ENCODE results near the gene WFDC1. TPM values are rescaled to one million over a fixed set of nuclear protein-coding genes. Genes with fewer than 3 reads are reported as not detected.

The WFDC1 gene
- total RNA-seq, 1 donor from 2014 or later: 0.14 TPM

- no peaks in the 10 kb centered on the region for H3K9me3 Mint-ChIP-seq
- H3K27ac Mint-ChIP-seq (ENCODE audit: unreplicated experiment): no peak overlapping the region
- no peak for DNase-seq (ENCODE audit: low read depth, low spot score)
- H3K4me3 Mint-ChIP-seq: no peak overlapping the region
- no peaks in the 10 kb centered on the region for H3K36me3 Mint-ChIP-seq (ENCODE audit: low read depth)
- TF ChIP-seq CTCF (conservative IDR thresholded peaks at IDR 0.05): no peak
- H3K27me3 Mint-ChIP-seq (ENCODE audit: low read depth): peaks cover 3% of the 10 kb centered on the region
- H3K4me1 Mint-ChIP-seq: peaks cover 46% of the 10 kb centered on the region
Observed at GRCh38 chr16:84355149-84355548, 60.5 kb downstream of the WFDC1 start.

DNA sequence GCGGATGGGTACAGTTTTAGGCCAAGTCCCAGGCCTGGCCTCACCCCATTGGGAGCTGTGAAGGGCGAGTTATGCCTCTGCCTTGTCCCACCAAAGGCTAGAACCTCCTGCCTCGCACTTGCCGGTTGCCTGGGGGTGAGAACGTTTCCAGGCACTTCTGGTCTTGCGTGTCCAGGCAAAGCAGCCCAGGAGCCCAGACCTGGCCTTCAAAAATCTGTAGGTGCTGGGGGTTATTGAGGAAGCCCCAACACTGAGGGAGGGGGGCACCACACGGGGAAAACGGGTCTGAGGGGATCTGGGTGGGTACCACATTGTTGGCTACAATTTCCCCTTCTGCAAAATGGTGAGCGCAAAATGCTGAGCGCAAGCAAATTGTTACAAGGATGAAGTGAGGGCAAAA, 61.5 kb downstream of the WFDC1 start:
- Mint-ChIP-seq H3K27ac (ENCODE audit: unreplicated experiment) (peak overlapping the region; percentile 70), H3K36me3 (ENCODE audit: low read depth) (no peaks in the 10 kb centered on the region), H3K9me3 (no peaks in the 10 kb centered on the region), H3K27me3 (ENCODE audit: low read depth) (peaks cover 3% of the 10 kb centered on the region), H3K4me3 (peak overlapping the region; percentile 44), H3K4me1 (peaks cover 51% of the 10 kb centered on the region)
- no peak for TF ChIP-seq CTCF (conservative IDR thresholded peaks at IDR 0.05)
- no peak for DNase-seq (ENCODE audit: low read depth, low spot score)

- Mint-ChIP-seq H3K27ac (ENCODE audit: unreplicated experiment) (peak overlapping the region; percentile 70), H3K4me1 (peaks cover 51% of the 10 kb centered on the region), H3K27me3 (ENCODE audit: low read depth) (peaks cover 3% of the 10 kb centered on the region), H3K4me3 (peak overlapping the region; percentile 44), H3K36me3 (ENCODE audit: low read depth) (no peaks in the 10 kb centered on the region), H3K9me3 (no peaks in the 10 kb centered on the region)
- TF ChIP-seq CTCF (conservative IDR thresholded peaks at IDR 0.05): no peak
- DNase-seq (ENCODE audit: low read depth, low spot score): peak; percentile 43
Observed at GRCh38 chr16:84356591-84357116, 62.0 kb downstream of the WFDC1 start.

DNA sequence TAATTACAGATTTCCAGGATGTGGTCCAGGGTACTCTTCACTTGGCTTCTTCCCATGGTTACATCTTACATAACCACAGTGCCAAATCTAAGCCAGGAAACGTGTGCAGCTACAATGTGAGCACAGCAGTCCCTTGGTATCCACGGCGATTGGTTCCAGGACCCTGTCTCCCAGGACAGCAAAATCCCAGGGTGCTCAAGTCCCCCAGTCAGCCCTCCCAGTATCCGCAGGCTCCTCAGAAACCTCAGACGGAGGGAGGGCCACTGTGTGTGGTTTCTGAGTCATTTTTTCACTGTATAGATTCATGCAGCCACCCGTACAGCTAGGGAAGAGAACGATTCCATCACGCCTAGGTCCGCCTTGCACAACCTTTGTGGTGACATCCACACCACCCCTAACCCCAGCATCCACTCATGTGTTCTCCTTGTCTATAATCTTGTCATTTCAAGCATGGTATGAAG, 62.5 kb downstream of the WFDC1 start:
- Mint-ChIP-seq H3K4me1 (peaks cover 57% of the 10 kb centered on the region), H3K27ac (ENCODE audit: unreplicated experiment) (no peak overlapping the region), H3K36me3 (ENCODE audit: low read depth) (no peaks in the 10 kb centered on the region), H3K4me3 (peak overlapping the region; percentile 65), H3K27me3 (ENCODE audit: low read depth) (peaks cover 3% of the 10 kb centered on the region), H3K9me3 (no peaks in the 10 kb centered on the region)
- no peak for DNase-seq (ENCODE audit: low read depth, low spot score)
- no peak for TF ChIP-seq CTCF (conservative IDR thresholded peaks at IDR 0.05)

DNA sequence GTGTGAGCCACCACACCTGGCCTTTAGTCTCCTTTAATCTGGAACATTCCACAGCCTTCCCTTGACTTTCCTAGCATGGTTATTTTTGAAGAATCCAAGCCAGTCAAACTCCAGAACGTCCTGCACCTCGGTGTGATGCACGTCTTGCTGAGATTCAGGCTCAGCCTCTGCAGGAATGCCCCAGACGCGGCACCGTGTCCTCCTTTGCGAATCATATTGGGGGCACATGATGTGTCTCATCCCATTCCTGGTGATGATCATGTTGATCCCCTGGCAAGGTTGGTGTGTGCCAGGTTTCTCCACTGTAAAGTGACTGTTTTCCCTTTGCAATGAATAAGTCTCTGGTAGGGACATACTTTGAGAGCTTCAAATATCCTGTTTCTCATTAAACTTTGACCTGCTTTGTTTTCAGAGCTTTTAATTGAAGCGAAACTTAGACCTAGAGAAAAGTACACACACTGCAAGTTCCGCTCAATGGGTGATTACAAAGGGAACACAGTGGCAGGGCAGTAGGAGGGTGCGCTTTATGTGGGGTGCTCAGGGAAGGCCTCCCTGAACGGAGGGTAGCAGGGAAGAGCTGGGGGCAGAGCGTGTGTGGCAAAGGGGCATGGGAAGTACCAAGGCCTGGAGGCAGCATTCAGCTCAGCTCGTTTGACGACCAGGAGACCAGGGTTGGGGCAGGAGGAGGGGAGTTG, 64.1 kb downstream of the WFDC1 start:
- no peak for TF ChIP-seq CTCF (conservative IDR thresholded peaks at IDR 0.05)
- H3K27ac Mint-ChIP-seq (ENCODE audit: unreplicated experiment): no peak overlapping the region
- no peaks in the 10 kb centered on the region for H3K9me3 Mint-ChIP-seq
- peak overlapping the region; percentile 29 for H3K4me3 Mint-ChIP-seq
- peaks cover 70% of the 10 kb centered on the region for H3K4me1 Mint-ChIP-seq
- no peak for DNase-seq (ENCODE audit: low read depth, low spot score)
- peaks cover 3% of the 10 kb centered on the region for H3K27me3 Mint-ChIP-seq (ENCODE audit: low read depth)
- no peaks in the 10 kb centered on the region for H3K36me3 Mint-ChIP-seq (ENCODE audit: low read depth)

Measured in neural crest cell (in vitro differentiated cells).